Measurements from ENCODE around the gene FAM3A.
"Not testable (repeated sequence)": the region's sequence is repeated elsewhere in the genome, so short reads cannot be mapped to it uniquely, and the experiment has no call there.

The FAM3A gene

GRCh38 chrX:154515966-154516655 lies at the start of gene FAM3A:
Gene FAM3A (minus strand): TSS chrX:154516232. CDS start chrX:154515772, 460 bp downstream.
- peak; percentile 94 for DNase-seq

- not testable (repeated sequence) for DNase-seq
Observed at GRCh38 chrX:154562295-154562694, 46.3 kb upstream of the FAM3A start.

GRCh38 chrX:154560326-154560725 lies 44.3 kb upstream of the FAM3A start:
- DNase-seq, result not testable (repeated sequence)

DNA sequence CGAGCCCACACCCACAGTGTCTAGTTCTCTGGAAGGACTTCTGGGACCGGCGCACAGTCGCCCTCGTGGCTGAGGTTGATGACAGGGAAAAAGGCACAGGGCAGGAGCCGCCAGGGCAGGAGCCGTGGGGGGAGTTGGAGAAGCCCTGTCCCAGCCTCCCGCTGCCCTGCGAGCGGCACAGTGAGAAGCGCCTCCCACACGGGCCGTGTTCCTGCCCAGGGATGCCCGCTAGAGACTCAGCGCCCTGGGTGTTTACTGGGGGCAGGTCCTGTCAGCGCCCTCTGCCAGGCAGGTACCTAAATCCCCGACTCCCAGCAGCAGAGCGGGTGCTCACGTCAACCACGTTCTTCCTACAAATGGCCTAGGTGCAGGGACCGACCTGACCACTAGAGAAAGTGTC lies 42.9 kb upstream of the FAM3A start:
- DNase-seq, result not testable (repeated sequence)

- not testable (repeated sequence) for DNase-seq
Observed at GRCh38 chrX:154558060-154558690, 42.1 kb upstream of the FAM3A start.

GRCh38 chrX:154552112-154552806 lies 36.2 kb upstream of the FAM3A start:
- DNase-seq, result not testable (repeated sequence)

- DNase-seq, result no peak
Observed at GRCh38 chrX:154549766-154550165, 33.7 kb upstream of the FAM3A start.

- no peak for DNase-seq
Observed at GRCh38 chrX:154548028-154548316, 31.9 kb upstream of the FAM3A start.

DNA sequence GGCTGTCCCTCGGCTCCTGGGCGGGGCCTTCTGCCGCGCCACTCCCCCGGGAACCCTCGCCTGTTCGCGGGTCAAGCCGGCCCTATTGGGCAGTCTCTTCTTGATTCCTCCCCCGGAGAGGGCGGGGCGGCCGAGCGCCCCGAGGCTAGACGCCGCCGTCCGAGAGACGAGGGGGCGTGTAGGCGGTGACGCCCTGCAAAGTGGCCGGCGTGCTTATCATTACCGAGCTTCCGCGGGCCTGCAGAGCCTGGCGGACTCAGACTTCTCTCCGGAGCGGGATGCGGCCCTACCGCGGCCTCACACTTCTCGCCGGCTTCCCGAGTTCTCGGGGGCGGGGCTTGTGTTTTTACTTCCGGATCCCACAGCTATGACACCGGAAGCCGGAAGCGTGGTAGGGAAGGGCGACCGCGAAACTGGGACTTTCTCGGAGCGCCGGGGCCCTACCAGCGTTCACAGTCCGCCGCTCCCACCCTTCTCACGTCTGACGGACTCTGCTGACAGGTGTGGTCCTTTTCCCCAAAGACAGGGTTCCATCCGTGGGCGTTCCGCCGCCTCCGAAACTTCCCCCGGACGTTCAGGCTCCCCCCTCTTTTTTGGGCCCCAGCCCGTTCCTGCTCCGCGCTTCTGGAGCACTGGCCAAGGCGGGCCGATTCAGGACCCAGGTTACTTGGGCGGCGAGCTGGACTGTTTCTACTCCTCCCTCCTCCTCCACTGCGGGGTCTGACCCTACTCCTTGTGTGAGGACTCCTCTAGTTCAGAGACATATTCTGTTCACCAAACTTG lies 31.4 kb upstream of the FAM3A start, which contains the start of gene IKBKG:
IKBKG (plus strand) TSS at position 376 of the 783 bp plus-strand sequence. CDS start 4,383 bp downstream, outside the sequence.
- peak; percentile 92 for DNase-seq

GRCh38 chrX:154546354-154547244 lies 30.6 kb upstream of the FAM3A start, which contains the start of gene G6PD:
Gene G6PD (minus strand): TSS chrX:154546846. CDS start chrX:154546155, 691 bp downstream.
- peak; percentile 84 for DNase-seq

DNA sequence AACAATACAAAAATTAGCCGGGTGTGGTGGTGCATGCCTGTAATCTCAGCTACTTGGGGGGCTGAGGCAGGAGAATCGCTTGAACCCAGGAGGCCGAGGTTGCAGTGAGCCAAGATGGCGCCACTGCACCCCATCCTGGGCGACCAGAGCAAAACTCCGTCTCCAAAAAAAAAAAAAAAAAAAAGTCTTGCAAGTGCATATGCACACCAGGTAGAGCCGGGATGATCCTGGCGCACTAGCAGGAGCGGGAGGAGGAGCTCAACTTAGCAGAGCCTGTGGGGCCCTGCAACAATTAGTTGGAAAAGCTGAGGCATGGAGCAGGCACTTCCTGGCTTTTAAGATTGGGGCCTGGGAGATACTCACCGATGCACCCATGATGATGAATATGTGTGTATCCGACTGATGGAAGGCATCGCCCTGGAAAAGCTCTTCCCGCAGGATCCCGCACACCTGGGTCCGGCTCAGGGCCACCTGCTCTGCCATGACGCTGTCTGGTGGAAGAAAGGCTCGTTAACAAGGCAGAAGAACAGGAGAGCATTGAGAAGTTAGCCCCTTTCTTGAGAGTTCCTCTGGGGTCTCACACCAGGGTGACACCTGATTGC lies 29.7 kb upstream of the FAM3A start:
- no peak for DNase-seq

DNA sequence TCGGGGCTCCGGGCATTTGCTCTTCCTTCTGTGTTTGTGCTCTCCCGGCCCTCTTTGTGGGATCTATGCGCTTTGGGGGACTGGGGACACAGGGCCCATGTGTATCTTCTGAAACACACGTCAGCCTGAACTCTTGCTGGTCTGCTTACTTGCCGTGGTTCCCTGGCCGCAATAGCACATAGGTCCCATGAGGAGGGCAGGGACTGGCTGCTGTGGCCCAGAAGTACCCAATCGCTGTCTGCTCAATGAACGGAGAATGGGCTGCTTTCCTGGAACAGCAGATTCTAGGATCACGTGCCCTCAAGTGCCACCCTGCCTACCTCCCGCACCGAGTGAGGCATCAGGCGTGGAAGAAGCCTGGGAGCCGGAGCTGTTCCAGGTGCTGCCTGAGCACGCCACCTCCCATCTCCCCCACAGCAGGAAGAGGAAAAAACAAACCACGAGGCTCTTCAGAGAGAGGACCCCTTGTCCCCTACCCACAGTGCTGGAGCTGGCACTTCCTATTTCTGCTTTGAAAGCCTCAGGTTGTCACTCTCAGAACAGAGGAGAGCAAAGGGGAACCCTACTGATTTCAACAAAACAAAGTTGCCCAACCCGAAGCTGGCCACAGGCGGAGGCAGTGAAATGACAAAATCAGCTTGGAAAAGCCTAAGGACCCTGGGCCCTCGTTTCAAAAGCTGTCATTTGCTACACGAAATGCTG lies 26.8 kb upstream of the FAM3A start:
- peak; percentile 31 for DNase-seq

DNA sequence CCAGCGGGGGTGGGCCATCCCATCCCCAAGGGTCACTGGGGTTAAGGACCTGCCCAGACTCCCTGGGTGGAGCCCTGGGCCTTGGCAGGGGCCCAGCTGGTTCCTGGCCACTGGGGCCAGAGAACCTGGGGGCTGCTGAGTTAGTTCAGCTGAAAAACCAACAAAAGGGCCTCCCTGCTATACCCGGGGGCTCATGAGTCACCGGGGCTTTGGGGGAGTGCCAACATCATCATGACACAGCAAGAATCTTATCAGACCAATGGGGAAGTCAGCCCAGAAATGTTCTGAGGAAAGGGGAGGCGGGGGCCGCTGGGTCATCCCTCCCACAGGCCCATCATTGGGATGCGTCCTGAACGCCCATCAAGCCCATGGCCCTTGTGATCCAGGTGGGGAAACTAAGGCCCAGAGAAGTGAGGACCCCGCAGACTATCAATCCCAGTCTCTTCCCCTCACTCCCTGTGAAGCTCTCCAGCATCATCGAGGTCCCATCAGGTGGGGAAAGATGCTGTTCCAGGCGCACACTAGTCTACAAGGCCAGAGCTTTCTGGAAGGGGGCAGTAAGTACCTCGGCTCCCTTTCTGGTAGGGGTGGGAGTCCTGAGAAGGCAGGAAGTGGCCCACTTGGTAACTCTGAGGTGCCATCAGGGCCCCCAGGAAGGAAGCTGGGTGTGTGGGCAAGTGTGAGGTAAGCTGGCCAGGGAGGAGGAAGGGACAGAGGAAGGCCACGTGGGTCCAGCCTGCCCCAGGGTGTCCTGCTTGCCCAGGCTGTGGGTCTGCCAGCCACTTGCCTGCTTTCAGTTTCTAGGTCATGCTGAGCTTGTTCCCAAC lies 26.1 kb upstream of the FAM3A start:
- peak; percentile 37 for DNase-seq

DNA sequence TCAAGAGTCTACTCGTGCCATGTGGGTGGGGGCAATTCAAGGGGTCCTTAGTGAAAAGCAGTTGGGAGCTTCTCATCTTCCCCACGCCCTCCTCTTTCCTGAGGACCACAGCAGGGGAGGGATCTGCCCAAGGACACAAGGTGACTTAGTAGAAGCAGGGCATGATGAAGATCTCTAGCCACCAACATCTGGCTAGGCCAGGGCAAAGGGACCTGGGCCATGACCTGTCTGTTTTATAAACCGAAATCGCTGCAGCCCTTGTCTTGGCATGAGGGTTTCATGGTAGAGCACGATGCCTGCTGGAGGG lies 25.5 kb upstream of the FAM3A start:
- DNase-seq, result no peak

DNA sequence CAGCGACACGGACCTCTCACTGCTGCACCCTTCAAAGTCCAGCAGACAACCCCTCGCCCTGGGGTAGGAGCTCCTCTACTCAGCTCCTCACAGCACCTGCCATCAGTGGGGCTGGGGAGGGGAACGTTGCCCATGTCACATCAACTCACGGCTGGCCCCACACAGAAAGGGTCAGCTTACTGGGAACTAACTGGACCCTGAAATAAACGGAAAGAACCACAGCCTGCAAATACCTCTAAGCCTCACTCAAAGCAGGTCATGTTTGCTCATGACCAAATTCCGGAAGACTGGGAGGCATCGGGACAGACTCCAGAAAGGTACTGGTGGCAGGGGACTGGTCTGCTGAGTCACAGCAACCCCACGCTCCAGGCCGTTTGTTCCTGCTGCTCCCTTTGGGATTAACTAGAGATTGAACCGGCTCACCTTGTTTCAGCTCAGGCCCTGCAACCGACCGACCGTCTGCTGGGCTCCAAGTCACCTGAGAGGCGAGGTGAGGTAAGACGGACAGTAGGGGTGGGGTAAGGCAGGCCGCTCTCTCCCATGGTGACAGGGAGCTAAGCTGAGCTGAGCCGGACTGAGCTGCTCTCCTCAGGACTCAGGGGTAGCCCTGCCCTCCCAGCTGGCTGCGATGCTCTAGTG lies 25.0 kb upstream of the FAM3A start:
- DNase-seq, result no peak

DNA sequence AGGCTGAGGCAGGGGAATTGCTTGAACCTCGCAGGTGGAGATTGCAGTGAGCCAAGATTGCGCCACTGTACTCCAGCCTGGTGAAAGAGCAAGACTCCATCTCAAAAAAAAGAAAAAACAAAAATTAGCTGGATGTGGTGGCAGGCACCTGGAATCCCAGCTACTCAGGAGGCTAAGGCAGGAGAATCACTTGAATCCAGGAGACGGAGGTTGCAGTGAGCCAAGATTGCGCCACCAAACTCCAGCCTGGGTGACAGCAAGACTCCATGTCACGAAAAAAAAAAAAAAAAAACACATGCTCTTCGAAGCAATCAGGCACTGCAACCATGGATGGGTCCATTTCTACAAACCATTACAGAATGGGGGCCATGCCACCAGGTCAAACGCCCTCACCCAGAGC lies 24.3 kb upstream of the FAM3A start:
- DNase-seq, result not testable (repeated sequence)

DNA sequence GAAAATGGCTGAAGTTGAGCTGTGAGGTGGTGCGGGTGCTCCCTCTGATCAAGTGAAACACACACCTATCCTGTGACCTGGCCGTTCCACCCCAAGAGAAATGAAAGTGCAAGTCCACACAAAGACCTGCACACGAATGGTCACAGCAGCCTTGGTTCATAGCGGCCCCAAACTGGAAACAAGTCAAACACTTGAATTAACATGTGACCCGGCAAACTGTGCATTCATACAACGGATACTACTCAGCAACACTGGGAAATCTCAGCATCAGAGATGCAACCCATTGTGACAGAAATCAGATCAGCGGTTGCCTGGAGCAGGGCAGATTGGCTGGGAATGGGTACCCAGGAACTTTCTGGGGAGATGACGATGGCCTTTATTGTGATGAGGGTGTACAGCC lies 23.0 kb upstream of the FAM3A start:
- DNase-seq, result no peak

DNA sequence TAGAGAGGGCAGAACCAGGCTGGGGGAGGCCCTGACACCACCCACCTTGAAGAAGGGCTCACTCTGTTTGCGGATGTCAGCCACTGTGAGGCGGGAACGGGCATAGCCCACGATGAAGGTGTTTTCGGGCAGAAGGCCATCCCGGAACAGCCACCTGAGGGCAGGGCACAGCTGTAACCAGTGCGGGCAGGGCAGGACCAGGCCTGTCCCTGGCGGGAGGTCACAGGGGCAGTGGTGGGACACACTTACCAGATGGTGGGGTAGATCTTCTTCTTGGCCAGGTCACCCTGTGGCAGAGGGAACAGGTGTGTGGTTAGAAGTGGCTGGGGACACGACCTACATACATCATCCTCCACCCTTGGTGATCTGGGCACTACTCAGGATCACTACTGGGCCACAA lies 19.9 kb upstream of the FAM3A start:
- DNase-seq, result no peak

GRCh38 chrX:154534526-154535322 lies 18.7 kb upstream of the FAM3A start:
- DNase-seq, result peak; percentile 88

Data from CD4-positive, alpha-beta T cell treated with Interleukin-17A for 1 hour (primary cell).